HepG2 (cell line): ENCODE measurements around the gene PREX1.

ENCODE experiments used
- BHLHE40 ChIP-seq: IDR thresholded peaks from 2 replicates; pipeline ENCODE4 v1.6.1; 2011; ENCODE audit warnings: low read length, improper control_type of control experiment
- CTCF ChIP-seq: sonication (generic); formaldehyde crosslinking; IDR thresholded peaks from 2 replicates; pipeline ENCODE4 v1.5.0; 2020; ENCODE audit warnings: mild to moderate bottlenecking, missing genetic modification reagents, moderate library complexity
- GTF2F1 ChIP-seq: fragments of 150-350 bp; IDR thresholded peaks from 2 replicates; pipeline ENCODE4 v1.6.1; 2014; ENCODE audit warnings: low read length
- PHF21A ChIP-seq: sonication (generic); formaldehyde crosslinking; IDR thresholded peaks from 2 replicates; pipeline ENCODE4 v1.5.0; 2020; ENCODE audit warnings: mild to moderate bottlenecking, missing genetic modification reagents
- TAF1 ChIP-seq: sonication (generic); formaldehyde crosslinking; IDR thresholded peaks from 2 replicates; pipeline ENCODE4 v1.4.0; 2020; ENCODE audit warnings: missing genetic modification reagents
- ZFX ChIP-seq: sonication (generic); formaldehyde crosslinking; IDR thresholded peaks from 2 replicates; pipeline ENCODE4 v1.4.0; 2020; ENCODE audit warnings: mild to moderate bottlenecking, low read depth, missing genetic modification reagents, moderate library complexity

- TF ChIP-seq PHF21A (CRISPR knock-in tag) = no peak
- no peak for TF ChIP-seq GTF2F1
- no peak for TF ChIP-seq TAF1 (CRISPR knock-in tag)
- TF ChIP-seq BHLHE40 = no peak
- no peak for TF ChIP-seq CTCF
- no peak for TF ChIP-seq ZFX (CRISPR knock-in tag)
Measured at GRCh38 chr20:48777005-48777404, 50.8 kb downstream of the PREX1 start.
